ENCODE measurements around the gene MFAP2. TPM values are rescaled to one million over a fixed set of nuclear protein-coding genes. Genes with fewer than 3 reads are reported as not detected.

Gene MFAP2
- total RNA-seq, 1 experiment from 2014 or later: 0.50 TPM

- Mint-ChIP-seq H3K4me3 (ENCODE audit: low read depth, unreplicated experiment) (no peak overlapping the region), H3K27me3 (ENCODE audit: unreplicated experiment) (no peaks in the 10 kb centered on the region), H3K36me3 (ENCODE audit: insufficient read depth, unreplicated experiment) (peaks cover 7% of the 10 kb centered on the region), H3K4me1 (ENCODE audit: low read depth, unreplicated experiment) (no peaks in the 10 kb centered on the region), H3K9me3 (ENCODE audit: low read depth, unreplicated experiment) (no peaks in the 10 kb centered on the region), H3K27ac (ENCODE audit: unreplicated experiment) (no peak overlapping the region)
- no peak for TF ChIP-seq CTCF (IDR thresholded peaks at IDR 0.05; ENCODE audit: unreplicated experiment)
- BruUV-seq (replicated peaks): no TSS peak
- DNase-seq: no peak
- CTCF ChIA-PET: no interaction called here
- intact Hi-C loops (cut with micrococcal nuclease; ENCODE audit: unreplicated experiment): no loop called here
Observed at GRCh38 chr1:16993521-16994038, 13.2 kb upstream of the MFAP2 start.

- BruUV-seq (replicated peaks): no TSS peak
- Mint-ChIP-seq H3K4me3 (ENCODE audit: low read depth, unreplicated experiment) (no peak overlapping the region), H3K4me1 (ENCODE audit: low read depth, unreplicated experiment) (no peaks in the 10 kb centered on the region), H3K36me3 (ENCODE audit: insufficient read depth, unreplicated experiment) (peaks cover 7% of the 10 kb centered on the region), H3K27ac (ENCODE audit: unreplicated experiment) (no peak overlapping the region), H3K9me3 (ENCODE audit: low read depth, unreplicated experiment) (no peaks in the 10 kb centered on the region), H3K27me3 (ENCODE audit: unreplicated experiment) (no peaks in the 10 kb centered on the region)
- no peak for TF ChIP-seq CTCF (IDR thresholded peaks at IDR 0.05; ENCODE audit: unreplicated experiment)
- CTCF ChIA-PET: no interaction called here
- intact Hi-C loops (cut with micrococcal nuclease; ENCODE audit: unreplicated experiment): no loop called here
- no peak for DNase-seq
Observed at GRCh38 chr1:16992675-16993074, 12.3 kb upstream of the MFAP2 start.

GRCh38 chr1:16992102-16992501 lies 11.7 kb upstream of the MFAP2 start:
- no peaks in the 10 kb centered on the region for H3K27me3 Mint-ChIP-seq (ENCODE audit: unreplicated experiment)
- intact Hi-C loops (cut with micrococcal nuclease; ENCODE audit: unreplicated experiment): no loop called here
- CTCF ChIA-PET: no interaction called here
- H3K4me3 Mint-ChIP-seq (ENCODE audit: low read depth, unreplicated experiment): no peak overlapping the region
- TF ChIP-seq CTCF (IDR thresholded peaks at IDR 0.05; ENCODE audit: unreplicated experiment): no peak
- peaks cover 7% of the 10 kb centered on the region for H3K36me3 Mint-ChIP-seq (ENCODE audit: insufficient read depth, unreplicated experiment)
- H3K27ac Mint-ChIP-seq (ENCODE audit: unreplicated experiment): no peak overlapping the region
- H3K4me1 Mint-ChIP-seq (ENCODE audit: low read depth, unreplicated experiment): no peaks in the 10 kb centered on the region
- no TSS peak for BruUV-seq (replicated peaks)
- DNase-seq: no peak
- no peaks in the 10 kb centered on the region for H3K9me3 Mint-ChIP-seq (ENCODE audit: low read depth, unreplicated experiment)

GRCh38 chr1:16991571-16991970 lies 11.2 kb upstream of the MFAP2 start:
- Mint-ChIP-seq H3K27ac (ENCODE audit: unreplicated experiment) (no peak overlapping the region), H3K27me3 (ENCODE audit: unreplicated experiment) (no peaks in the 10 kb centered on the region), H3K4me1 (ENCODE audit: low read depth, unreplicated experiment) (no peaks in the 10 kb centered on the region), H3K9me3 (ENCODE audit: low read depth, unreplicated experiment) (no peaks in the 10 kb centered on the region), H3K36me3 (ENCODE audit: insufficient read depth, unreplicated experiment) (peaks cover 7% of the 10 kb centered on the region), H3K4me3 (ENCODE audit: low read depth, unreplicated experiment) (no peak overlapping the region)
- CTCF ChIA-PET: no interaction called here
- BruUV-seq (replicated peaks): no TSS peak
- intact Hi-C loops (cut with micrococcal nuclease; ENCODE audit: unreplicated experiment): no loop called here
- no peak for DNase-seq
- TF ChIP-seq CTCF (IDR thresholded peaks at IDR 0.05; ENCODE audit: unreplicated experiment): no peak
